Mesothelial cell of epicardium (in vitro differentiated cells): ENCODE results near the gene COPRS. TPM values are rescaled to one million over a fixed set of nuclear protein-coding genes. Genes with fewer than 3 reads are reported as not detected.

ENCODE experiments used
- DNase-seq, 2 experiments: peaks; one replicate each; pipeline ENCODE4 v3.0.0; 2021; ENCODE audit warnings: low spot score in 2 of 2; ENCODE audit not compliant: unreplicated experiment in 2 of 2
- H3K27ac Mint-ChIP-seq: 2 replicates; pipeline ENCODE4 v1.8.0; 2021; ENCODE audit warnings: mixed read lengths
- H3K27me3 Mint-ChIP-seq: 2 replicates; pipeline ENCODE4 v1.8.0; 2021; ENCODE audit warnings: low read depth, mixed read lengths
- H3K36me3 Mint-ChIP-seq: 2 replicates; pipeline ENCODE4 v1.8.0; 2021; ENCODE audit warnings: mixed read lengths
- H3K4me1 Mint-ChIP-seq: 2 replicates; pipeline ENCODE4 v1.8.0; 2021; ENCODE audit warnings: mixed read lengths
- H3K4me3 Mint-ChIP-seq: 2 replicates; pipeline ENCODE4 v1.8.0; 2021; ENCODE audit warnings: mild to moderate bottlenecking, moderate library complexity, mixed read lengths
- H3K9me3 Mint-ChIP-seq: 2 replicates; pipeline ENCODE4 v1.8.0; 2021; ENCODE audit warnings: mixed read lengths
- total RNA-seq: library from RNA; stranded (reverse); gene quantifications from 3 replicates; pipeline ENCODE4 v1.2.1, GENCODE V29; 2021
- TF ChIP-seq, protein P1 (sequence below): fragments of 200-600 bp; sonication (generic); IDR thresholded peaks from one replicate; pipeline ENCODE4 v1.5.0; 2021; ENCODE audit warnings: antibody characterized with exemption; ENCODE audit not compliant: unreplicated experiment

The COPRS gene
- total RNA-seq, 1 donor from 2014 or later: 28.4 TPM

DNA sequence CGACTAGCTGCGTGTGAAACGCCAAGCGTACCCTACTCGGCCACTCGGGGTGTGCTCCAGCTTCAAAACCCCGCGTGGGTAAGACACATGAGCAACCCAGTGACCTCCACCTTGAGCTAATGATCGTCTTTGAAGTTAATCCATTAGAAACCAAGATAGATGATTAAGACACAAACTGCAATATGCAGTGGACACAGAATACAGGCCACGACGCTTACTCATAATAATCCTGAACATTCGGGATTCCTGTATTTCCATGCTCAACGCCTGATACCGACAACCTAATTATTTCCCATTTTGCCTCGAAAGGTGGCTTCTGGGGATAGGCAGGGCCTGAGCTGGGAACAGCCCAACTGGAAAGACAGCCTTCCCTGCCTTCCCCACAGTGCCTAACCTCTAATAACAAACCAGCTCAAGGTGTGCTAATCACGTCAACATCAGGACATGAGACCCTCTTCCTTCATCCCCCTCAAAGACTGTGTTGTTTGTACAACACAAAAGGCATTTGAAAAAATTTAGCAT is 504 bp upstream of the COPRS start:
- Mint-ChIP-seq H3K36me3 (peaks cover 11% of the 10 kb centered on the region), H3K4me3 (peak overlapping the region; percentile 74), H3K27me3 (no peaks in the 10 kb centered on the region)

GRCh38 chr17:31857920-31858641 is 963 bp downstream of the COPRS start:
- H3K9me3 Mint-ChIP-seq: no peaks in the 10 kb centered on the region
- no peaks in the 10 kb centered on the region for H3K27me3 Mint-ChIP-seq
- H3K4me1 Mint-ChIP-seq: peaks cover 18% of the 10 kb centered on the region
- H3K4me3 Mint-ChIP-seq: peak overlapping the region; percentile 77
- no peak for DNase-seq
- peaks cover 6% of the 10 kb centered on the region for H3K36me3 Mint-ChIP-seq
- TF ChIP-seq, protein P1, sequence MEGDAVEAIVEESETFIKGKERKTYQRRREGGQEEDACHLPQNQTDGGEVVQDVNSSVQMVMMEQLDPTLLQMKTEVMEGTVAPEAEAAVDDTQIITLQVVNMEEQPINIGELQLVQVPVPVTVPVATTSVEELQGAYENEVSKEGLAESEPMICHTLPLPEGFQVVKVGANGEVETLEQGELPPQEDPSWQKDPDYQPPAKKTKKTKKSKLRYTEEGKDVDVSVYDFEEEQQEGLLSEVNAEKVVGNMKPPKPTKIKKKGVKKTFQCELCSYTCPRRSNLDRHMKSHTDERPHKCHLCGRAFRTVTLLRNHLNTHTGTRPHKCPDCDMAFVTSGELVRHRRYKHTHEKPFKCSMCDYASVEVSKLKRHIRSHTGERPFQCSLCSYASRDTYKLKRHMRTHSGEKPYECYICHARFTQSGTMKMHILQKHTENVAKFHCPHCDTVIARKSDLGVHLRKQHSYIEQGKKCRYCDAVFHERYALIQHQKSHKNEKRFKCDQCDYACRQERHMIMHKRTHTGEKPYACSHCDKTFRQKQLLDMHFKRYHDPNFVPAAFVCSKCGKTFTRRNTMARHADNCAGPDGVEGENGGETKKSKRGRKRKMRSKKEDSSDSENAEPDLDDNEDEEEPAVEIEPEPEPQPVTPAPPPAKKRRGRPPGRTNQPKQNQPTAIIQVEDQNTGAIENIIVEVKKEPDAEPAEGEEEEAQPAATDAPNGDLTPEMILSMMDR: no peak
- H3K27ac Mint-ChIP-seq: peak overlapping the region; percentile 0

More for the DNA sequence above, 504 bp upstream of the COPRS start:
- Mint-ChIP-seq H3K4me1 (peaks cover 18% of the 10 kb centered on the region), H3K27ac (peak overlapping the region; percentile 52), H3K9me3 (no peaks in the 10 kb centered on the region)
- DNase-seq: no peak
- TF ChIP-seq, protein P1: no peak

- Mint-ChIP-seq H3K27me3 (no peaks in the 10 kb centered on the region), H3K9me3 (no peaks in the 10 kb centered on the region), H3K36me3 (peaks cover 9% of the 10 kb centered on the region), H3K4me3 (no peak overlapping the region), H3K4me1 (peaks cover 18% of the 10 kb centered on the region), H3K27ac (no peak overlapping the region)
- TF ChIP-seq, protein P1: no peak
- DNase-seq: no peak
These were observed 2.3 kb downstream of the COPRS start for GRCh38 chr17:31856750-31857149.

- TF ChIP-seq, protein P1: no peak
- Mint-ChIP-seq H3K9me3 (no peaks in the 10 kb centered on the region), H3K4me1 (peaks cover 16% of the 10 kb centered on the region), H3K27me3 (no peaks in the 10 kb centered on the region), H3K36me3 (peaks cover 13% of the 10 kb centered on the region), H3K4me3 (no peak overlapping the region), H3K27ac (no peak overlapping the region)
- no peak for DNase-seq
These were observed 4.4 kb downstream of the COPRS start for GRCh38 chr17:31854672-31855071.

GRCh38 chr17:31853911-31854470 is 5.1 kb downstream of the COPRS start:
- Mint-ChIP-seq H3K27me3 (no peaks in the 10 kb centered on the region), H3K4me1 (peaks cover 11% of the 10 kb centered on the region), H3K36me3 (peaks cover 13% of the 10 kb centered on the region), H3K9me3 (no peaks in the 10 kb centered on the region), H3K27ac (no peak overlapping the region), H3K4me3 (no peak overlapping the region)
- no peak for DNase-seq
- TF ChIP-seq, protein P1: no peak
